Colonic mucosa (tissue), 4 donors: ENCODE measurements around the gene TIMM22. TPM values are rescaled to one million over a fixed set of nuclear protein-coding genes. Genes with fewer than 3 reads are reported as not detected.
A peak's percentile ranks its signal among the peaks of the same experiment; 100 is the strongest.

ENCODE experiments used
- DNase-seq: peaks from one replicate; pipeline ENCODE4 v3.0.0-alpha.2; 2020
- H3K27ac ChIP-seq: fragments of 200-600 bp; one replicate; pipeline ENCODE4 v1.8.0; 2021
- H3K27me3 ChIP-seq: fragments of 200-600 bp; one replicate; pipeline ENCODE4 v1.8.0; 2021
- H3K36me3 ChIP-seq: fragments of 200-600 bp; one replicate; pipeline ENCODE4 v1.8.0; 2021
- H3K4me1 ChIP-seq: fragments of 200-600 bp; one replicate; pipeline ENCODE4 v1.8.0; 2021; ENCODE audit warnings: mild to moderate bottlenecking
- H3K4me3 ChIP-seq: fragments of 200-600 bp; one replicate; pipeline ENCODE4 v1.8.0; 2021
- H3K9ac ChIP-seq, 2 donors: one replicate each; pipeline ENCODE4 v1.7.0; 2013; ENCODE audit warnings: control low read depth in 2 of 2, low read depth in 2 of 2, low read length in 2 of 2
- H3K9me3 ChIP-seq: fragments of 200-600 bp; one replicate; pipeline ENCODE4 v1.8.0; 2021
- CTCF ChIP-seq: fragments of 200-600 bp; IDR thresholded peaks from one replicate; pipeline ENCODE4 v1.8.0; 2022; ENCODE audit warnings: antibody characterized with exemption, mild to moderate bottlenecking
- intact Hi-C: fragments of 100-400 bp; cut with DNase I; formaldehyde crosslinking; loops from one replicate; pipeline ENCODE4 v1.14.1; 2022
- total RNA-seq, 2 donors: library from RNA; stranded (reverse); fragmentation: NEBNext Ultra II Directional in 1 of 2; extraction: Animal tissue kit (Norgen Biotek cat#: 25700) in 1 of 2; gene quantifications; one replicate each; pipeline ENCODE4 v1.2.1, GENCODE V29; 2021
- donor health status: healthy.
- donor health status: DM: no; HTN: no; CAD: no.
- donor health status: DM: no; HTN: no; CAD: no.

TIMM22 gene
- total RNA-seq, 2 donors from 2014 or later = 8.3 to 12.8 TPM

DNA sequence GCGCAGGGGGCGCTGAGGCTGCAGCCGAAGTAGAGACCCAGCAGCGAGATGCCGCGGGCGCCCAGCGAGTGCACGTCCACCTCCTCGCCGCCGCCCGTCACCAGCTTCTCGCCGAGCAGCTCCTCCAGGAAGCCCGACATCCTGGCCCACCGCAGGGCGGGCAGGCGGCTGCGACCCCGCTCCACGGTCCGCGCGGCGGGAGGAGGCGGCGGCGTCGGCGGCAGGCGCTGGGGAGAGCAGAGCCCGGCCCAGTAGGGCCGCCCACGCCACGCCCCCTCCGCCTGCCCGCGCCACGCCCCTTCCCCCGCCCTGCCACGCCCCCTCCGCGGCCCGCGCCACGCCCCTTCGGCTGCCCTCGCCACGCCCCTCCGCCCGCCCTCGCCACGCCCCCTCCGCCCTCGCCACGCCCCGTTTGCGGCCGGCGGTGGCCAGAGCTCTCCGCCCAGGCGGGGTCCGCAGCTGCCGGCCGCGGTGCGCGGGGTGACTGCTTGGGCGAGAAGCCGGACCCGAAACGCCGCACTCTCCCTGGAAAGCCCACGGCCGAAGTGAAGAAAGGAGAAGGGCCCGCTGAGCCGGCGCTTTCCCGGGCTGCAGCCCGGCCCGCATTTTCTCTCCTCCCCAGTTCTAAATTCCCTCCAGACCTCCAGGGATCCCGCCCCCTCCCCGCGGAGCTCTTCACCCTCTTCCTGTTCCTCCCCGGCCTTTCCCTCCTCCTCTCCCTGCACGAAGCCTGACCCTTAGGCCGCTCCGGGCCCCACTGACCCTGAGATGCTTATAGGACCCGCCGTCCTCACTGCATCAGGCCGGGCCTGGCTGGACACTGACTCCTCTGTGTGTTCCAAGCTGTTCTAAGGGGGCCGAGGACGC, 17.2 kb upstream of the TIMM22 start, which contains the start of gene NXN:
Gene NXN, minus strand, starts transcription at position 238 of the 867 bp plus-strand sequence.
- H3K36me3 ChIP-seq = no peaks in the 10 kb centered on the region
- H3K4me1 ChIP-seq = no peaks in the 10 kb centered on the region
- H3K4me3 ChIP-seq = peak within 1 kb of the TSS; percentile 46
- H3K27ac ChIP-seq = peak within 1 kb of the TSS; percentile 47
- no peaks in the 10 kb centered on the region for H3K9me3 ChIP-seq
- peaks cover 18% of the 10 kb centered on the region for H3K27me3 ChIP-seq
- peak; percentile 89 for DNase-seq
- intact Hi-C loops = loop anchor here (2.0 to 10.0 kb wide), 2 partner anchors 105 to 185 kb away; no protein-coding TSS in a partner anchor
- TF ChIP-seq CTCF = no peak
- H3K9ac ChIP-seq = peak within 1 kb of the TSS; percentile 13 to 43

DNA sequence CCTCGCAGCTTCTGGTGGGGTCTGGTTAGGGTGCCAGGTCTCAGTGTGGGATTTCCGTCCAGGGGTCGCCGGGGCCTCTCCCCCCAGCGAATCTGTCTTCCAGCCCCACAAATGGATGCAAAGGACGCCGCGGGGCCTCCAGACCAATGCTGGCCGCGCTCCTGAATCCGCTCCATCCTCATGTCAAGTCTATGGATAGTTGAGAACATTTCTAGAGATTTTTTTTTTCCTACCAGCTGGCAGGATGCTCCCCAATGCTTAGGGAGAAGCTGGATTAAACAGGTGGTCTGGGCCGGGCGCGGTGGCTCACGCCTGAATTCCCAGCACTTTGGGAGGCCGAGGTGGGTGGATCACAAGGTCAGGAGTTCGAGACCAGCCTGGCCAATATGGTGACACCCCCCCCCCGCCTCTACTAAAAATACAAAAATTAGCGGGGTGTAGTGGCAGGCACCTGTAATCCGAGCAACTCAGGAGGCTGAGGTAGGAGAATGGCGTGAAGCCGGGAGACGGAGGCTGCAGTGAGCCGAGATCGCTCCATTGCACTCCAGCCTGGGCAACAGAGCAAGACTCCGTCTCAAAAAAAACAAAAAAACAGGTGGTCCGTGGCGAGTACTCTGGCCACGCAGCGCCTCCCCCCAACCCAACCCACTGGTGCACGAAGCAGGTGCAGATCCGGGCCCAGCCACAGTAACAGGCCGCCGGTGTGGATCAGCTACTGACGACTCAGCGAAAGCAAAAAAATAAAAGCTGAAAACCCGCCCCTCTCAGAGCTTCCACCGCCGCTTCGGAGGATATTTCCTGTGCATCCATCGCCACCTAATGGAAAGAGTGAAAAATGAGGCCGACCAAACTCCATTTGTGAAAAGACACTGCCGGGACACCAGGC, 16.3 kb upstream of the TIMM22 start:
- Histone ChIP-seq H3K9ac (peak overlapping the region; percentile 13 to 19), H3K27ac (peak overlapping the region; percentile 47), H3K27me3 (peaks cover 18% of the 10 kb centered on the region), H3K4me3 (peak overlapping the region; percentile 46), H3K4me1 (no peaks in the 10 kb centered on the region), H3K36me3 (no peaks in the 10 kb centered on the region), H3K9me3 (no peaks in the 10 kb centered on the region)
- peak; percentile 59 for TF ChIP-seq CTCF
- intact Hi-C loops = loop anchor here (2.0 kb wide), 1 partner anchor 186 kb away; no protein-coding TSS in a partner anchor
- DNase-seq = peak; percentile 82

DNA sequence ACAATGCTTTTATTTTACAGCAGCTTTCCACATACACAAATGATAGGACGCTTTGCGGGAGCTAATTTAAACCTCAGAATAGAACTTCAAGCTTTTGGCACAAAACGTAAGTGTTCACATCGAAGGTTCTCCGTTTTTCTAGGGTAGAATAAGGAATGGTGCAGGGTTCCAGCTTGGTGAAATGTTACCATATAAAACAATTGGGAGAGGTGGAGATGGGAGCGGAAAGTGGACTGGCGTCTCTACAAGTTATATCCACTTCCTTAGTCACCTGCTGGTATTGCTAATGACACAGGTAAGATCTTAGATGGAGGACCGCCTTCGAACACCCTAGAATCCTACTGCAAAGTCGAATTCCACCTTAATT, 15.7 kb upstream of the TIMM22 start:
- DNase-seq = no peak
- H3K9me3 ChIP-seq = no peaks in the 10 kb centered on the region
- no peak overlapping the region for H3K27ac ChIP-seq
- H3K36me3 ChIP-seq = no peaks in the 10 kb centered on the region
- peak overlapping the region in 1 of 2 donors; percentile 5 for H3K9ac ChIP-seq
- H3K27me3 ChIP-seq = peaks cover 18% of the 10 kb centered on the region
- no peak for TF ChIP-seq CTCF
- intact Hi-C loops = loop anchor here (2.0 kb wide), 1 partner anchor 186 kb away; no protein-coding TSS in a partner anchor
- no peaks in the 10 kb centered on the region for H3K4me1 ChIP-seq
- no peak overlapping the region for H3K4me3 ChIP-seq

- intact Hi-C loops = no loop called here
- Histone ChIP-seq H3K4me3 (no peak overlapping the region), H3K36me3 (no peaks in the 10 kb centered on the region), H3K27me3 (no peaks in the 10 kb centered on the region), H3K27ac (no peak overlapping the region), H3K9ac (no peak overlapping the region), H3K4me1 (no peaks in the 10 kb centered on the region), H3K9me3 (no peaks in the 10 kb centered on the region)
- TF ChIP-seq CTCF = no peak
- DNase-seq = no peak
Measured at GRCh38 chr17:983921-984320, 13.0 kb upstream of the TIMM22 start.

- Histone ChIP-seq H3K36me3 (no peaks in the 10 kb centered on the region), H3K27ac (no peak overlapping the region), H3K9me3 (no peaks in the 10 kb centered on the region), H3K4me3 (no peak overlapping the region), H3K27me3 (no peaks in the 10 kb centered on the region), H3K4me1 (no peaks in the 10 kb centered on the region), H3K9ac (no peak overlapping the region)
- TF ChIP-seq CTCF = no peak
- no peak for DNase-seq
- intact Hi-C loops = no loop called here
Measured at GRCh38 chr17:986322-986929, 10.5 kb upstream of the TIMM22 start.
